GM12891 (cell line): ENCODE data around the gene IQSEC2.

Experiments used
- PAX5 ChIP-seq: IDR thresholded peaks from 2 replicates; pipeline ENCODE4 v1.6.1; 2011; ENCODE audit warnings: low read length, moderate library complexity, mild to moderate bottlenecking; ENCODE audit not compliant: insufficient read depth, severe bottlenecking
- POLR2A ChIP-seq: IDR thresholded peaks from 2 replicates; pipeline ENCODE4 v1.6.1; 2011; ENCODE audit warnings: low read depth, low read length, control low read depth
- POLR2AphosphoS5 ChIP-seq: IDR thresholded peaks from 2 replicates; pipeline ENCODE4 v1.6.1; 2011; ENCODE audit warnings: low read depth, low read length, control low read depth
- POU2F2 ChIP-seq: IDR thresholded peaks from 2 replicates; pipeline ENCODE4 v1.6.1; 2011; ENCODE audit warnings: low read depth, mild to moderate bottlenecking, control low read depth, low read length, moderate library complexity
- TAF1 ChIP-seq: IDR thresholded peaks from 2 replicates; pipeline ENCODE4 v1.6.1; 2011; ENCODE audit warnings: low read depth, low read length, control low read depth

DNA sequence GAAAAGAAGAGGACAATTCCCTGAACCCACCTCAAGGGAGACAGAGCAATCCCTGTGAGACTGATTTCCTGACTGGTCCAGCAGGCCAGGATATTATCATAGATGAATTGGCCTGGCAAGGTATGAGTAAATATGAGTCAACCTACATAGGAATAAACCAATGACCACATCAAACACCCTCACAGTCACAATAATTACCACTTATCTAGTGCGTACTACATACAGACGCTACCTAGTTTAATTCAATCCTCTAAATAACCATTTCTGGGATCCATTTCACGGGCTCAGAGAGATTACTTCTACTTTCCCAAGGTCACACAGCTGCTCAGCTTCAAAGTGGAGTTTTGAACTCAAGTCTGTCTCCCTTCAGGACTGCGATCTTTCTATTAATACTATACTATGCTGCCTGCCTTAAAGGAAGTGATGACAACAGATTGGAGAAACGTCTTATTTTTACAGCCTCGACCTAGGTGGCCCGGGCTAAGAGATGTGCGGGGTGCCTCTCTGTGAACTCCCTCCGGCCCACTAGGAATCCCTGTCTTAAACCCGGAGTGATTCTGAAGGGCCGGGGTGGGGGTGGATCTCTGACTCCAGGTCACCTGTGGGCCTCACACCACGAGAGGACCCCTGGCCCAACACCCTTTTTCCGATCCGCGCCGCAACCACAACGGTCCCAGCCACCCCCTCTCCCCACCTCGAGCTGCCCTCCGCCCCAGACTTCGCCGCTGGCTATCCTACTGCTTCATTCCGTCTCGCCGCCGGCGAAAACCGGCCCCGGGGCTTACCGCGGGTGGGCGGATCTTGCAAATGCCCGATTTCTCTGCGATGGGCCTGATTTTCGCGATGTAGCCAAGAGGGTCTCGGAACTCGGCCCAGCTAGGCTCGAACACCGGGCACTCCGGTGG lies 57.2 kb downstream of the IQSEC2 start:
- no peak for TF ChIP-seq TAF1
- no peak for TF ChIP-seq POLR2A
- no peak for TF ChIP-seq POLR2AphosphoS5
- no peak for TF ChIP-seq PAX5
- no peak for TF ChIP-seq POU2F2
